NCI-H345 treated with DMSO at 0.1 percent for 48 hours (cell line): Measurements from ENCODE around the gene TET2.
A peak's percentile ranks its signal among the peaks of the same experiment; 100 is the strongest.

Experiments used
- DNase-seq: peaks from one replicate; lab custom pipeline; 2025; ENCODE audit not compliant: unreplicated experiment; lab: John Stamatoyannopoulos, UW

Gene TET2

DNA sequence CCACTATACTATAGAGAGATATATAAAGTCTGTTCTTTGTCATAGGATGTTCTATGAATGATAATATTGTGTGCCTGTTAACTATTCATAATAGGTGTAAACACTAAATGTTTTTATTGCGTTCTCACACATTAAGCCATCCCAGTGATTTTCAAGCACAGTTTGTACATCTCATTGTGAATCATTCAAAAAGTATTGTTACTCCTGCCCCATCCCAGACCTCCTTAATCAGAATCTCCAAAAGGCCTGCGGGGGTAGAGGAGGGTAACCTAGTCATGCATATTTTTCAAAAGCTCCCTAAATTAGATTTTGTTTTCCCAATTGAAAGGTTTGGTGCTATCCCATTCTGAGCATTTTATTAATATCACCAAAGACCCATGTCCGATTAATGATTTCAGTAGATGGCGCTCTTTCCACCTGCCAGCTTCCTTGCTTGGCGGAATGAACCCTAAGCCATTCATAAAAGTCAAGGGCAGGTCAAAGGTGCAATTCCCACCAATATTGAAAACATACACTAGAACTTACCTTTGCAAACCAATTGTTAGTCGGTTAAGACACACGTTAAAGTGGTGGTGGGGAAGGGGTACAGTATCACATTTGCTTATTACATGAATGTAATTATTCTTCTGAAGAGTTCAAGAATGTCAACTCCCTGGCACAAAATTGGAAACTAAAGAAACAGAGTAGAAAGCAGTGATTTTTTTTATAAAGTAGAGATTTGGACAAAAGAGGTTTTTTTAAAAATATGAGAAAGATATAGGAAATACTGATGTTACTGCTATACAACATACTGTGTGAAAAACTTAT lies 5.8 kb upstream of the TET2 start:
- no peak for DNase-seq

DNA sequence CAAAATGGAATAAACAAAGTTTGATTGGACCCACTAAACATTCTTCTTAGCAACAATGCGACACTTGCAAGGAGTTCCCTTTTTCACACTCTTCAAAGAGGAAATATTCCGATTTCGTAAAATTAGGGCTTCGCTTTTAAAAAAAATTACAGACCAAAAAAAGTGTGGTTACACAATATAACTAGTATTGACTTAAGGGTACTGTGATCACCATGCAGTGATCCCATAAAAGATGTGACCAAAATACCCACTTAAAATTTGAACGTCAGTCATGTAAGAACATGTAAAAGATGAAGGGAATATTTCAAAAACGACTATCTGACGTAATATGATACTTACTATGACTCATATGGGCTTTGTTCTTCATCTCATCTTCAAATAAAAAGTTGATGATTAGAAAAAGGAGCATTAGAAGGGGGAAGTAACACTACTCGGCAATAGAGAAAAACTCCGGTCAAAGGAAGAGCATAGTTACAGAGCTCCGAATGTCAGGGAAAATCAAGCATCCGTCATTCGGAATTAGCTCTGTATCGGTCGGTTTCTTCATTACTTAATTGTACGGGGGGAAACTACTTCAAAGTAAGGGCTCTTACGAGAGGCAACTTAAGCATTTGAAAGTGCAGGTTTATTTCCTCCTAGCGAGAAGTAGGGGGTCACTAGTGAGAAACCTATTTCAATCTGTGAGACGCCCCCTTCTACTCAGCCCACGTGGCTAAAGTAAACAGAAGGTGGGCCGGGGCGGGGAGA lies 1.3 kb upstream of the TET2 start:
- DNase-seq, result no peak

DNA sequence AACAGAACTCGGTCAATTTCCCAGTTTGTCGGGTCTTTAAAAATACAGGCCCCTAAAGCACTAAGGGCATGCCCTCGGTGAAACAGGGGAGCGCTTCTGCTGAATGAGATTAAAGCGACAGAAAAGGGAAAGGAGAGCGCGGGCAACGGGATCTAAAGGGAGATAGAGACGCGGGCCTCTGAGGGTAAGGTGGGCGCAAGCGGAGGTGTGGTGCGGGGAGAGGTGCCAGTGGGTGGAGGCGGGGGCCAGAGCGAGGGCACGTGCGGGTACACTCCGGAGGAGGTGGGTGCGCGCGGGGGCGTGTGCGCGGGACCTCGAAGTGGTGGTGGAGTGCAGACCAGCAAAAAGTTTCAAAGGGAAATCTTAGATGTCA lies 787 bp upstream of the TET2 start:
- DNase-seq, result no peak

DNA sequence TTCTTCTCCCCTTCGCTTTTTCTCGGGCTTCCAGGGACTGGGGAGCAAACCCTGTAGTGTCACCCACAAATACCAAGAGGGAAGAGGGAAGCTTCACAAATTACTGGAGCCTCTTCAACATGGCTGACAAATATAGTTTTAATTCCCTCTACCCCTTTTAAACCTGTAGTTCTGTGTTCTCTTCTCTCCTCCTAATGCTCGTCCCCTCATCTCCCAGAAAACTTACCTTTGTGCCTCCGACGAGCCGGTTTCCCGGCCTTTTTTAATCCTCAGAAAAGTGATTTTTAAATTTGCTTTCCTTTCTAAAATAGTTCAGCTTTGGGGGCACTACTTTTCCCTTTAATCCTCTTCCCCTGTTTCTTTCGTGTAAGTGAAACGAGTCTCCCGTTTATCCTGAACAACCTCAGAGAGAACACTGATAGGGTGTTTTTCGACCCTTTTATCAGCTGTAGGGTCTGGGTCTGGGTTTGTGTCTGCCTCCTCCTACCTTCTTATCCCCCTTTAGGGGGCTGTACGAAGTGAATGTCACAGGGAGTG lies 408 bp downstream of the TET2 start:
- peak; percentile 55 for DNase-seq

DNA sequence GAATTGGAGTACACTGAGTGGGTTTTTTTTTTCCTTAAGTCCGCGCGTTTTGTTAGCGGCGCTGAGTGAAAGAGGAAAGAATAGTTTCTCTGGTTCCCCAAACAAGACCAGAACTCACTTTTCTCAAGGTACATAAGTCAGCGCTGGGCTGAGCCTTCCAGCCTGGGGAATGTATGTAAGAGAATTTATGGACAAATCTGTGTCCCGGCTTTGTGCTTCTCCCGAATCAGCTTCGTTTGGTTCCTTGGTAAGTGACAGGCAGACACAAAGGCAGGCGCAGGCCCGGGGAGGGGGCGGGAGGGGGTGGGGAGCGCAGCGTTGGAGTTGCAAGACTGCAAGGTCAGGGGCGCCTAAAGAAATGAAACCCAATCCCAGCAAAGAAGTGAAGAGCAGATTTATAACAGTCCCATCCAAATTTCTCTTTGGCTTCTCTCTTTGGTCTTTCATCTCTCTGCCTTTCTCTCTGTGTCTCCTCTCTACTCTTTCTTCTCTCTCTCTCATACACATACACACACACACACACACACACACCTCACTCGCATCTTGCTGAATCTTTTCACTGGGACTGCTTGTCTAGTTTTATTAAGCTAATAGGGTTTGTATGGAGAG lies 981 bp downstream of the TET2 start:
- peak; percentile 14 for DNase-seq

DNA sequence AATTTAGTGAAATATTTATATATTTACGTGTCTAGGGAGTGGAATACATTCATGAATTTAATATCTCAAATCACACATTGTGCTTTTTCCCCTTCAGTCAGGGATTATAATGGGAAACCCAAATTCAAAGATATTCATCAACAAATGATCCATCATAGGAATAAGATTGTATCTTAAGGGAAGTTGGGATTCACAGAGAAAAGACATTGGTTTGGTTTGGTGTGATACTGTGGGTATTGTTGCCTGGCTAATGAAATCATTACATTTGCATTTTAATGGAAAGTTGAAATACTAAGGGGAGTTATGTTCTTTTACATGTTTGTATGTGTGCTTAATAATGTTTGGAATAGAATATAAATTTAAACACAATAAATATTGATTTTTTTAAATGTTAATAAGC lies 1.7 kb downstream of the TET2 start:
- DNase-seq, result no peak

DNA sequence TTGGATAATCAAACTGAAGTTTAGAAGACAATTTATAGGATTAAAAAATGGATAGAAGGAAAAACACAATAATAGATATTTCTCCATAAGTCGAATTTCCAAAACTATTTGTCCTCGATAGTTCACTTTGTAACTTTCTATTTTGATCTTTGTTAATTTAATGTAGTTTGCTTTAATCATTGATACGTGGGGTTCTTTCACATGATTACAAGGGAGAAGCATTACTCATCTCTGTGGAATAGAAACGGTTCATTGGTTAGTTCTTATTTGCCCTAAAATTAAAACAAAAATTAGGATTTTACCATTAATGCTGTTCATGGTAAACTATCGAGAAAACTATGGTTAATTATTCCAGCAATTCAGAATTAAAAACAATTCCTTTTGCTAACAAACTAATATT lies 2.1 kb downstream of the TET2 start:
- no peak for DNase-seq

DNA sequence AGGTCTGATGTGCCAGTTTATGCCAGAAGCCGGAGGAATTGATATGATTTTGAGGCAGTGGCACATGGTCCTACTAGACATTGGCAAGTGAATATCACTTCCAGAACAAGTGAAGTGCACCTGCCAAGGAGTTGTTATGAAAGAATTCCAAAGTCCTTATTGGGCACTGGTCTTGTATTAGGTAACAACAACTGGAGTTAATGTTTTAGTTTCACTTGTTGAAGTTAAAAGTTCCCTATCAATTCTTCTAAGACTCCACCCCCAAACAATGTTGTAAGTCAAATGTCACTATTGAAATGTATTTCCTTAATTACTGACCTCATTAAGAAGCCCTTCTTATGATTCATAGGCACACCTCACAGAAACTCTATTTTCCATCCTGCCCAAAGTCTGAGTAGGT lies 3.1 kb downstream of the TET2 start:
- DNase-seq, result no peak

DNA sequence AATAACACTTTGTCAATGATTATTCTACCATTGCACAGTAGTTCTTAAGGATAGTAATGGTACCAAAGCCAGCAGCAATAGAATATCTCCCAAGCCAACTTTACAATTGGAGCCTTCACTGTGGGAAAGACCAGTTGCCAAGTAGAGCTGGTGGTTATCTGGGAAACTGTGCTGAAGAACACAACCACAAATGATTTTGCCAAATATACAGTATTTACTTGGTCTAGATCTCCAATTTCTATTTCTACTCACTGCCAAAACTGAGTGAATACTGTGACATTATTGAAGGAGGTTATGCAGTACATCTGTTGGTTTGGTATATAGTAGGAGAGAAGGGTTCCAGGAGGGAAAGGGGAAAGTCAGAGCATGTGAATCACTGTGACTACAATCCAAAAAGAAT lies 3.8 kb downstream of the TET2 start:
- DNase-seq, result no peak

DNA sequence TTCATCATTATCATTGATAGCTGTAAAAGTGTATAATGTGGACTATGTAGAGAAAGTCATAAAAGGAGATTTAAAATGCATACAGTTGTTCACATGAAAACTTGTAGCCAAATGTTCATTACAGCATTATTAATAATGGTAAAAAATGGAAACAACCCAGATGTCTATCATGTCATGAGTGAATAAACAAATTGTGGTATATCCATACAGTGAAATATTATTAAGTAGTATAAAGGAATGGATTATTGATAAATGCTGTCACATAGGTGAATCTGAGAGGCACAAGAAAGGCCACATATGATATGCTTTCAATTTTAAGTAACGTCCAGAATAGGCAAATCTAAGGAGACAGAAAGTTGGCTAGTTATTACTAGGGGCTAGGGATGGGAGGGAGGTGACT lies 7.1 kb downstream of the TET2 start:
- DNase-seq, result no peak

DNA sequence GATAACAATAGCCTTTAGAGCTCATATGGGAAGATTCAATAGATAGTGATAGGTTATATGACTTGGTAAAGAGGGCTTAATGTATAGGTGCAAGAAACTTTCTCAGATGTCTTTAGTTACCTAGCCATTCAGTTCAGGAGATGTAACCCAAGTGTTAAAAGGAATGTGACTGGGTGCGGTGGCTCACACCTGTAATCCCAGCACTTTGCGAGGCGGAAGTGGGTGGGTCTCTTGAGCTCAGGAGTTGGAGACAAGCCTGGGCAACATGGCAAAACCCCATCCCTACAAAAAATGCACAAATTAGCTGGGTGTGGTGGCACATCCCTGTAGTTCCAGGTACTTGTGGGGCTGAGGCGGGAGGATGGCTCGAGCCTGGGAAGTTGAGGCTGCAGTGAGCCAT lies 7.9 kb downstream of the TET2 start:
- DNase-seq, result no peak

DNA sequence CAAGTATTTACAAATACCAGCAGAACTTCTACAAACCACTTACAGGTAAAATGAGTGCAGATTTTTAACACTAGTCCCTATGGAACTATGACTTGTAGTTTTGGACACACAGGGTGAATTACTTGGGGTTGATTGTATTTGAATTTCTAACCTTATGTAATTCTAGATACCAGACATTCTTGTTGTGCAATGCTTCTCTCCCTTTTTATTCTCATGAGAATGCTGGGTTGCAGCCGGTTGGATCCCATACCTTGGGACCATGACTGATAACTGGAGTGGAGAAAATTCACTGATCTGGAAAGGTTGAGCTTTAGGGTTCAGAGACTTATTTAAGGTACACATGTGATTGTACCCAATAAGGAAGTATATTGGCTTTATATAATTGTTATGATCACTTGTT lies 8.8 kb downstream of the TET2 start:
- DNase-seq, result no peak

DNA sequence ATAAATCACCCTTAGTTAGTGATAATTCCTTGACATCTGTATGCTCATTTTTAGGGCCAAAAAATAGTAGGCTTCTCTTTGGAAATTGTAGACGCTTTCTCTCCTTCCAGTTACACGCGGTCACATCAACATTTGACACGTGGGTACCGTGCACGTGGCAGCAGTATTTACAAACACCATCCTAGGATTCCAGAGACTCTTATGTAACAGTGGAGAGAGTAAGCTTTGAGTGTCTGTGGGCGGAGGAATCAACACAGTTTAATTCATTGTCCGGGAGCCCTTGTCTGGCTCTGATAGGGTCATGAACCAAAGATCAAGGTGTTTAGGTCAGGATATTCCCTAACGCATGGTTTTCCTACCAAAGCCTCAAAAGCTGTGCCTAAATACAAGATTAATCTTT lies 12.2 kb downstream of the TET2 start:
- no peak for DNase-seq

DNA sequence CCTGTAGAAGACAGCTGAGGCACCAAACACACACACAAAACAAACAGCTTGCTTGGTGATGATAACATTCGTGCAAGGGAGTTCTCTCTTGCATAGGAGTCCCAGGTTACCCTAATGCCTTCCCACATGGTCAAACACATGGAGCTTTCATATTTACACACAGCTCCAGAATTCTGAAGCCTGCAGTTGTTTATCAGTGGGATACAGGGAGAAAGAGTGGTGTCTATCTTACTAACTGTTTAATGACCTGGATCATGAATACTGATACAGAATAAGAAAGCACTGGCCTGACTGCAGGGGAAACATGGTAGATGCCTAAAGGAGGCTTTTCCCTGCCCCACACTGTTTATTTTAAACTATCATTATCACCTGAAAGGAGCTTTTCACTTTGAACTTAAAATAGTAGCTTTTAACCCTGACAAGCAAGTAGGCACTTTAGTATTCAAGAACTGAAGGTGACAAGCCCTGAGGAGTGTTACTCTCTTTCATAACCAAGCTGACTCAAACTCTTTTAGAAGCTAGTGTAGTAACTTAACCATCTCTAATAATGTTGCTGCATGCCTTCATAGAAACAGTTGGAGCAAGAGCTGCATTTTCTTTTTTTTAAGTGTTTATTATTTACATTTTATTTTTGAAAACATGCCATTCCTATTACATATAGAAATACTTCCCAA lies 15.6 kb downstream of the TET2 start:
- DNase-seq, result no peak

DNA sequence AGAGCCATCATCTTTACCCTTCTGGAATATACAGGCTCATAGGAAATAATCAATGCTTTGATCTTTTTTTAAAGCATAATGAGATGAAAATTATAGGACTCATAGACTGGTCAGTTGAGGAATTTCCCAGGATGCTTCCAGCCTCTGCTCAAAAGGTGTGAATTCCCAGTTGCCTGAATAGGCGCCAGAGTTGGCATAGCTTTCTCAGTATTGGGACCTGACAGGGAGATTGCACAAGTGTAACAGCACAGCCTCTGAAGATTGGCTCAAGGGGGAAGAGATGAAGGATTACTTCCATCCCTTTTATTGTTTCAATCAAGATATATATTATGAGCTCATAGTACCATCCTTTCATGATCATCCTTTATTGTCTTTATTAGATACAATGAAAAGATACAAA lies 17.9 kb downstream of the TET2 start:
- no peak for DNase-seq

DNA sequence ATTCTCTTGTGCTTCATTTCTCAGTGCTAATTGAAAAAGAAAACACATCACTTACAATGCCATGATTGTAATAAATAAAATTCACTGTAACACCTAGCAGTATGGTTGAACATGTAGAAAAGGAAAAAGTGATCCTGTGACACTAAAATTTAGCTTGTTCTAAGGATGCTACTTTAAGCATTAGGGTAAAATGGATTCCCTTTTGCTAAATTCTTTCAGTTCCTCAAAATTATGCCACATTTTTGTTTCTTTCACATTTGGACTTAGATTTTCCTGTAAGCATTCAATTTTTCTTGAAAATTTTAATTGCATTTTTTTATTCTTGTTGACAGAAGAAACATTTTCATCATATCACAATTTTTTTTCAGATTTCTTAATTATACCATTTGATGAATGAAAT lies 19.4 kb downstream of the TET2 start:
- DNase-seq, result no peak

DNA sequence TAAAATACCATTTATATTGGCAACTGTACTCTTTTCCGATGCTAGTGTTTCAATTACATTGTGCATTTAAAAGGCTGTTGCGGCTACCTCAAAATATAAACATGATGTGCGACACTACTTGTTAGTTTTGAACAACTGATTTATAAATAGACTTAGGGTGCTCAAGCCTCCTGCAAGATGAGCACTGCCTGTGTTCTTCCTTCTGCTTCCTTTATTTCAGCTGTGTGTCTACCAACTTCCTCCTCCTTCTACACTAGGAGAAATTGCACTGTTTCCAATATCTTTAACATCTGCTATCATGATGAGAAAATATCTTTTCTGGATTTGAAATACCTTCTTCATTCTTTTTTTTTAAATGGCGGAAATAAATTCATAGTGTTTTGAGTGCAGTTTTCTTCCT lies 24.0 kb downstream of the TET2 start:
- no peak for DNase-seq

DNA sequence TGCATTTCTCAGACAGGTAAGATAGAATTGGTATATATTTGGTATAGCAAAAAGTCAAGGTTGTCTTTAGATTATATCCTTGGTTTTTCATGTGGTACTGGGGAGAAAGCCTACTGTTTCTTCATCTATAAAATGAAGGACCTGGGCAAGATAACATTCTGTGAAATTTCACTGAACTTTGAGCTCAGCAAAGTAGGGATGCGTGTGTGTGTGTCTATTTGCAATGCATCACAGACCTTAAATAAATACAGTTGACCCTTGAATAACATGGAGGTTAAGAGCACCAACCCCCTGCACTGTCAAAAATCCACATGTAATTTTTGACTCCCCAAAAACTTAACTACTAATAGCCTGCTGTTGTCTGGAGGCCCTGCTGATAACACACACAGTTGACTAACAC lies 25.2 kb downstream of the TET2 start:
- DNase-seq, result no peak

DNA sequence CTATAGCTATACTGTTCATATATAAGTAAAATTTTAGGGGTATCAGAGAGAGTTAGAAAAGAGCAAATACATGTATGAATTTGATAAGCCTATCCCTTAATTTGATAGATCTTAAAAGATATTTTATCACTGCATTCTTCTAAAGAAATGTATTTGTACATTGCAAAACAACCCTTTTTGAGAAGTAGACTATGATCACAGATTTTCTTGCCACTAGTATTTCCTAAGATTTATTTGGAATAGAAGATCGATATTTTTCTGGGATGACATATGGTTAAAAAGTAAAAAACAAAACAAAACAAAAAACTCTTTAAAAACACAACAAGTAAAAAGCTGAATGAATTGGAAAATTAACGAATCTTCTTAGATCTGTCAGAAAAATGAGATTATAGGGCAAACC lies 27.4 kb downstream of the TET2 start:
- no peak for DNase-seq

DNA sequence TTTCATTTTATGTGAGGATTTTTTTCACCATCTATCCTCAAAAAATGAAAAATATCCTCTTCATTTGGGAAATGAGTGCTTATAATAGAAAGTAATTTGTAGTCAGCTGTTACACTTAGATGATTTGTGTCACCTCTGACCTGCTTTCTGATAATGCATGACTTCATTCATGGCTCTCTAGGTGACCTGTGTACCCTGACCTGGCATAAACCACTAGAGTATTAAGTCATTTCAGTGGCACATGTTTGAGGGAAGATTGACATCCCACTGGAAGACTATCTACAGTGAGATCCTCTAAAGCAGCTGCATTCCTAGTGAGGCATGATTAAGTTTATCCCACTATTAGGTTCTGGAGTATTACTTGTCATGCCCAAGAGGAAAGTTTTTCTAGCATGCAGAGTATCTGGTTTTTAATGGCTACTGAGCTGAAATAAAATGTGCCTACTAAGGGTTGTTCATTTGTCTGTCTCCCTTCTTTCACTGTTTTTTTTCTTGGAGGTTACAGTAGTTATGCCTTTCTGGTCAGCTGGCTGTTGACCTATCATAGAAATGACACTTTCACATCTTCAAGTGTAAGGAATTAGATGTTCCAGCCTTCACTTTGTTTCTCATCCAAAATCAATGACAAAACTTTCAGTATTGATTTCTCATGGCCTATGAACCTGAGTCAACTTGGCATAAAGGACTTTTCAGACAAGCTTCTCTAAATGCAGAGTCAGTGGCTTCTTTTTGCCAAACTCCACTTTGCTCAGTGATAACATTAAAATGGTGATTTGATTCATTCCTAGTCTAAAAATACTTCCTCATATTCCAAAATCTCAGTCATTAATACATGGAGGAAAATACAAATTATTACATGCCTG lies 33.1 kb downstream of the TET2 start:
- DNase-seq, result no peak

DNA sequence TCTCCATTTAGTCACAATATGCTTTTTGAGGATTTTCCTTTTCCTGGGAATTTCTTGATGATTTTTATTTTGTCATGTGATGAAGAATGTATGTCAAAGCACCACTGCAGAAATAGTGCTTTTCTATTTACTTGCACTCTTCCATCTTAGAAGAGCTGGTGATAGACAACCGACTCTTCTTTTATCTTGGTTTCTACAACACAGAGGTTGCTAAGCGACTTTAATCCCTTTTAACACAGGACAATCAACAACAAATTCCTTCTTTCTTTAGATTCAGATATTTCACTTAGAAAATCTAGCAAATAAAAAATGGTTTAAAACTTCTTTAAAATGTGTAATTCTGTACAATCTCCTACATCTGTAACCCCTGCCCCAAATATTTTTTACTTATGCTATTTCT lies 34.6 kb downstream of the TET2 start:
- DNase-seq, result no peak
